Eye (tissue), 1 donor: ENCODE measurements around the gene HOOK1.
A peak's percentile ranks its signal among the peaks of the same experiment; 100 is the strongest.
"Not testable (repeated sequence)": the region's sequence is repeated elsewhere in the genome, so short reads cannot be mapped to it uniquely, and the experiment has no call there.

Experiments used
- DNase-seq: peaks from one replicate; pipeline ENCODE4 v3.0.0-alpha.2; 2015

HOOK1 gene

DNA sequence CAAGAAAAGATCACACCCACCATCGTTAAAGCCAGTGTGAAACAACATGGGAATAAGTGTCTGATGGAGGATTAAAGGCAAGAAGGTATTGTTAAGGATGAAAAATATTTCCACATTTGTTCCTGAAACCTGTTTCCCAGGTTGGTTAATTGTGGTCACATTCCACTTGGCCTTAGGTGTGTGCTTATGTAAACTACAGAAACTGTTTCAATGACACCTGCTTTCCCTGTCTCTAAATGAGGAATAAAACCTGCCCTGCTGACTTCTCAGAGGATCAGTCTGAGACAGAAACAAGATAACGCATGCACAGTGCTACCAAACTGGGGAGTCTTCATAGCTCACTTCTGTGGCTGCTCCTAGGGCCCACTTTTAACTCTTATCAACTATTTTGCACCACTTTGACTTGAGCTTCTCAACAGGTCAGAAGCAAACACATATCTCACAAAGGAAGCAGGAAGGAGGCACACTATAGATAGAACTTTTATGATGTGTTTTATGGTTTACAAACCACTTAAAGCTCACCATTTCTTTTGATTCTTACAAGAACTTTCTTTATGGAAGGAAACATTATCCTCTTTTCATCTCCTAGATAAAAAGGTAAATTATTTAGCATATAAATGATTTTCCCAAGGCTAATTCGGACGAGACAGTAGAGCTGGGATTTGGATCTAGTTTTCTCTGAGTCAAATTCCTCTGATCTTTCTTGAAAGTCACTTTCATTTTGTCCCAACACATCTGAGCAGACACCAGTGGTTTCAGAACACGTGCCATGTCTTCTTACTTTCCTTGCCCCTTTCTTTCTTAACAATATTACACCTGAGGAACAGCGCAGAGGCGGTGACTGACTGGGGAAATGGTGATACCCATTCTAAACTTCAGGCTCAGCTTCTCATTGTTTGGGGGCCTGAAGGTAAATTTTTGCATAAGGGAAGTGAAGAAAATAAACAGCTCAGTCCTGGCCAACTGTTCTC is 78.4 kb downstream of the HOOK1 start:
- DNase-seq, result no peak

DNA sequence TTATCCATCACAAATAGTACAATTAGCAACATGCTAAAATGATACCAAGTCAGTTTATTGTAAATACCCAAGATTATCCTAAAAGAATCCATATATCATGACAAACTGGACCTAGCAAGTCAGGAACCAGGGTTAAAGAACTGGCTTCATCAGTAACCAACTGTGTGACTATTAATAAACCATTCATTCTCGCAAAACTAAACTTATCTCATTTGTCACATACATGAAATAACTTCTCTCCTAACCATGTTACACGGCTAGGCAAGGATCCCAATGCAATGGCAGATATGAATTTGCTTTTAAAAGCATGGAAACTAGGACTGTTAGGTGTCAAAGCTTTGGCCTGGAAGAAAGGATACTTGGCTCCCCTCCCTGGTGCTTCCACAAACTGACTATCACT is 82.4 kb downstream of the HOOK1 start:
- no peak for DNase-seq

DNA sequence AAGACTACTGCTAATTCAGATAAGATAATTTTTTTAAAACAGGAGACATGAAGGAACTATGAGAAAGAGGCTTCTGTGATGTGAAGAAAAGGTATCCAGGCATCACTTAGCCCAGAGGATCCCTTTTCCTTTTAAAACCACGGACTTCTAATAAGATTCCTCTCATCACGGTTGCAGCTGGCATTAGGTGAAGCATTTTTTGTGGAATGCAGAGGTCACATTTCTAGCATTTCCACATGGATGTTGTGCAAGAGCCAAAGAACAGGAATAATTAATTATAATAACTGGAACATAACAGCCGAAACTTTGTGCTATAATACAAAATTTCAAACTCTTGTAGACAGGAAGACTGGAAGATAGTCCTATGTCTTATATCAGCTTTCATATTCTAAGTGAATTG is 84.2 kb downstream of the HOOK1 start:
- no peak for DNase-seq

DNA sequence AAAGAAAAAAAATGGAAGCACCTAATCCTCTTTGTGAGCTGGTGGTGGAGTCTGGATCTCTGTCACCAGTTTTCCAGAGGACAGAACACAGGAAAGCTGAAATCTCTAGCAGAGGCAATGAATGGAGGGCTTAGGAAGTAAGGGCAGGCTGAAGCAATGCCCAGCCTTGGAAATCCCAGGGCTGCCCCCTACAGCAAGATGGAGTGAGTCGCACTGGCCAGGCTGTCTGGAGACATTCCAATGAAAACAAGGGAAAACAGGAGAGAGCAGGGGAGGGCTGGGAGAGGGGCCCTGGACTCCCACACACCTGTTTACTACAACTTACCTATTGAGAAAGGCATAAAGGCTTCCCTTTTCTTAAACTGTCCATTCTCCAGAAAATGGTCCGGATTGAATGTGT is 85.9 kb downstream of the HOOK1 start:
- DNase-seq, result no peak

DNA sequence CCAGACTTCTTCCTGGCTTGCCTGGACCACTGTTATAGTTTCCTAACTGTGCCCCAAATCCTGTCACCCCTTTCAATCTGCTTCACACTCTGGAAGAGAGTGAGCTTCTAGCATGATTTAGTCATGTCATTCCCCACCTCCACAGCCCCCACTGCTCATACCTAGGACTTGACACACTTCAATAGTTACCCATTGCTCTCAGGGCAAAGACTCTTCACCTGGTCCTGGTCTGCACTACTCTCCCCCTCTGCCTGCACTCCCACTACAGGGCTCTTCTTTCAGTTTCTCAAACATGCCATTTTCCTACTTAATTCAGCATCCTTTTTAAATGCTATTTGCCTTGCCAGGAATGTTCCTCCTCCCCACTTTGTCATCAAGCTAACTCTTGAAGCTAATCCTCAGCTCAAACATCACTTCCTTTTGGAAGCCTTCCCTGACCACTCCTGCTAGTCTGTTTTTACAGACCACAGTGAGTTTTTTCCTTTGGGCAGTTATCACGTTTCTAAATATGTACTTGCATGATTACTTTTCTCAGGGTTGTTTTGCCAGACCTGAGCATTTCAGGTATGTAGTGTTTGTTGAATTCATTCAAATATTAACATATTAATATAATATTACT is 87.1 kb downstream of the HOOK1 start:
- DNase-seq, result no peak

DNA sequence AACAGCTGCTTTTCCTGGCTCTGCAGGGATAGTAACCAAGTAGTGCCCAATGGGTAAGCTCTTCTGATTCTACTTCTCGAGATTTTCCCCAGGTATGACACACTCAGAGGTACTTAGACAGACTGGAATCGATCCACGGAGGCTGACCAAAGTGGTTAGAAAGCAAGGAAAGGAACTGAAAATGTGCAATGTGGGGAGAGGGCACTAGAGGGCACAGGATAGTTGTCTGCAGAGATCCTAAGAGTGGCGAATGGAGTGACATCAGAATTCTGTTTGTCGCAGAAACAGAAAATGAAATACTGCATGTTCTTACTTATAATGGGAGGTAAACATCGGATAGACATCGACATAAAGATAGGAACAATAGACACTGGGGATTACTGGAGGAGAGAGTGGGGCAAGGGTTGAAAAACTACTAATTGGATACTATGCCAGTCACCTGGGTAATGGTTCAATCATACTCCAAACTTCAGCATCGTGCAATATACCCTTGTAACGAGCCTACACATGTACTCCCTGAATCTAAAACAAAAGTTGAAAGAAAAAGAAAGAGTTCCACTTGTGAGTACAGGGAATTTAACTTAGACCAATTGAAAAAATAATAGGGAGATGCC is 88.5 kb downstream of the HOOK1 start:
- DNase-seq, result peak; percentile 55

DNA sequence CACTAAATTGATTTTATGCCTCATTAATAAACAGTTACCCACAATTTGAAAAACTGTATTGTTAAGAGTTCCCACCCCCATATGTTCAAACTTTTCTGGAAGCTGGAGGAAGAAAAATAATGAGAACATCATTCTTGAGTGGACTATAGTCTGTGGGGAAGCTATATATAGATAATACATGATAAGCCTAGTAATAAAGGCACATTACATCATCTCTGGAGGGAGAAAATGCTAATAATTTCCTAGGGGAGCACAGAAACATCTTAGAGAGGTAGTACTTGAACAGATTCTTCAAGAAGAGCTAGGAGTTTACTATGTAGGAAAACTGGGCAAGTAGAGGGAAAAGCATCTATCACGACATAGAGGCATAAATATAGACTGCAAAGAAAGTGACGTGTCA is 92.2 kb downstream of the HOOK1 start:
- no peak for DNase-seq

DNA sequence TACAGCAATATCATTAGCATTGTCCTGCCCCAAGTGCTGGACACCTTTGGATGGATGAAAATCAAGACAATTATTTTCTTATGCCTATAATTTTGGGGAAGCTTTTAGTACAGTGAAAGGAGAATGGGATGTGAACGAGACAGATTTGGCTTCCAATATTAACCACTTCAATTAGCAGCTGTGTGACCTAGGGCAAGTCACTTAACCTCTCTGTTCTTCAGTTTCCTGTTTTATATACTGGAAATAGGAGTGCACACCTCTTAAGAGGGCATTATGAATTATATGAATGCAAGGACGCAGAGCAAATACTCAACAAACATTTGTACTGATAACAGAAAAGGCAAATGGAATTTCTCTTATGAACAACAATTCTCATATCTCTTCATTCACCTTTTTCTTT is 93.3 kb downstream of the HOOK1 start:
- no peak for DNase-seq

DNA sequence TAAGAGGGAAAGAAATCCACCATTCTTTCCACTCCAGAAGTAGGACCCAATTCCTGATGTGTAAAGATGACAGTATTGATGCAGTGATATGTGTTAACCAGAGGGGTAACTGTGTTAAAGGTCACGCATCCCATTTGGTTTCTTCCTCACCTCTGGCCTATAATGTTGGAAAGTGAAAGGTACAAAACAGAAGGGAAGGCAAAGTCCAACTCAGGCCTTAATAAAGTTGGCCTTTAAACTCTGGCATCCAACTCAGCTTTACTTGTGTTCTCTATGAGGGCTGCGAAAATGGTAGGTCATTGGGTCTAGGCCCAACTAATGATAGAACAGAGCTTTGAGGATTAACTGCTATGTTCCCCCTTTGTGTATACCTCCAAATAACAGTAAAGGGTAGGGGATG is 93.9 kb downstream of the HOOK1 start:
- DNase-seq, result no peak

DNA sequence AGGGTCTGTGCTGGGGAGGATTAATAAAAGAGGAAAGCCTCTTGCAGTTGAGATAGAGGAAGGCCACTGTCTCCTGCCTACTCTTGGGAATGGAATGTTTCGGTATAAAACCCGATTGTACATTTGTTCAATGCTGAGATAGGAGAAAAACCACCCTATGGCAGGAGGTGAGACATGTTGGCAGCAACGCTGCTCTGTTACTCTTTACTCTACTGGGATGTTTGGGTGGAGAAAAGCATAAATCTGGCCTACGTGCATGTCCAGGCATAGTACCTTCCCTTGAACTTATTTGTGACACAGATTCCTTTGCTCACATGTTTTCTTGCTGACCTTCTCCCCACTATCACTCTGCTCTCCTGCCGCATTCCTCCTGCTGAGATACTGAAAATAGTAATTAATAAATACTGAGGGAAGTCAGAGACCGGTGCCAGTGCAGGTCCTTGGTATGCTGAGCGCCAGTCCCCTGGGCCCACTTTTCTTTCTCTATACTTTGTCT is 100.1 kb downstream of the HOOK1 start:
- DNase-seq, result not testable (repeated sequence)

DNA sequence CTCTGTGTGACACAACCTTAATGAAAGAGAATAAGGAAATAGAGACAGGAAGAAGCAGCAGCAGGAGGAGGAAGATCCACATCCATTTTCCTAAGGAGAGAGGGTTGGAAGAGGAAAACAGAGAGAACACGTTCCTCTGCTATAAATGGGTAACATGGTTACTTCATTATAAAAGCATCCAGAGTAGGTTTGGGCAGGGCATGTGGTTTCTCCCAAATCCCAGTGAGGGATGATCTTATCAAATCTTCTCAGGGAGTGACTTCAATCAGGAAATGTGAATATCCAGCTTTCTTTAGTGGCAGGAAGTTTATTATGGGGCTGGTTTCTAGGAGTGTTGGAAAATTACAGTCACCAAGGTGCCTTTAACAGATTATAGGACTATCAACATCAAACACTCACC is 100.8 kb downstream of the HOOK1 start:
- no peak for DNase-seq

DNA sequence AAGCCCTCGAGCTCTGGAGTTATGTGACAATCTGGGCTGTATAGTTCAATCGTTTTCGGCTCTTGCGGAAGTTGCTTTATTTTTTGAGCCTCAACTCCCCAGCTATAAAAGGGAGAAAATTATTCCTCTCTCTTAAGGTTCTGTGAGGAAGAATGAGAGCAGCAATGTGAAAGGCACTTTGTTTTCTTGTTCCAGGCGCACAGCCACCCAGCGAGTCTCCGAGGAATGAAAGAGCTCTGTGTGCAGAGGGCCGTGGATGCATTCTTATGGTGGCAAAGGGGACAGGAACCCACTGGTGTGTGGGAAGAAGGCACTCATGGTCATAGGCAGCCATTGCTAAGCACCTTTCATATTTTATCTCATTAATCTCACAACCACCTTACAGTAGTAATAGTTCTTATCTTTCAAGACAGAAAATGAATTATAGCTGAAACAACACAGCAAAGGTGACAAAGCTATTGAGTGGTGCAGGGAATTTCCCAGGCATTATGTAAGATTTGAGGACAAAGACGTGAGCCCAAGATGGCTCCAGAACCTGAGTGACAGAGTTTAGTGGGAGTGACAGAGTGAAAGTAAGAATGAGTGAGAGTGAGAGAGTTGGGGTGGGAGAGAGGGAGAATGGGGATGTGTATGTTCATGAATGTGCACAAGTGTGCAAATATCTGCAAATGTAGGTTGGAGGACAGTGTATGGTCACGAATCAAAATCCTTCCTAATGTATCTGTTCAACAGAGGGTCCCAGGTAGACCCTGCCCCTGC is 102.5 kb downstream of the HOOK1 start:
- no peak for DNase-seq

DNA sequence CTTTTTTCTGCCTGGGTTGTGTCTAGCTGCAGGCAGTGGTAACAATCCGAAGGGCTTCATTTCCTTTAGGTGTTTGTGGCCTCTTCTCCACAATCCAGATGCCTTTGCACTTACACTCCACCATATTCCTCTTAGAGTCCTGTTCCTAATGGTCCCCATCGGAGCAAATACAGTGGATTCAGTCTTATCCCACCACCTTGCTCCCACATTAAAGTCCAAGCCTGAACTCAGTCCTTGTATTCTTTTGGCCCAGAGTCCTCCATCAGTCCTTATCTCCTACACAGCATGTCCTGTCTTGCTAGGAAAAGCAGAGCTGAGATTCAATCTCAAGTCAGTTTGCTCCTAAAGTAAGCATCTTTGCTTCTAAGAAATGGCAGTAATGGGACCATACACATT is 103.0 kb downstream of the HOOK1 start:
- DNase-seq, result no peak

DNA sequence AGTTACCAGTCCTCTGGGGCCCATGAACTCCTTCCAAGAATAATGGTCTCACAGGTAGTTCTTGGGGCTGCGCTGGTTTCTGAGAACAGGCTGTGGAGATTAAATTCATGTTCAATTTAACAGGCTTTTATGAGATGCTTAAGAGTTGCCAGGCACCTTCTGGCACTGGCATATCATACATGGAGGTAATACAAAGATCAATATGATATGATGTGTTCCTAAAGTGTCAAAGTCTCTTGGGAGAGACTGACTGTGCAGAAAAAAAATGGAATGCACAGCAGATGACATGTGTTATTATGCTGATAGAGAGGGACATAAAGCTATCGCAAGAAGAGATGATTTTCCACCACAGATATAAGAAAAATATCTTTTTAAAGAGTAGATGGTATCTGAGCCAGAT is 105.0 kb downstream of the HOOK1 start:
- peak; percentile 26 for DNase-seq

DNA sequence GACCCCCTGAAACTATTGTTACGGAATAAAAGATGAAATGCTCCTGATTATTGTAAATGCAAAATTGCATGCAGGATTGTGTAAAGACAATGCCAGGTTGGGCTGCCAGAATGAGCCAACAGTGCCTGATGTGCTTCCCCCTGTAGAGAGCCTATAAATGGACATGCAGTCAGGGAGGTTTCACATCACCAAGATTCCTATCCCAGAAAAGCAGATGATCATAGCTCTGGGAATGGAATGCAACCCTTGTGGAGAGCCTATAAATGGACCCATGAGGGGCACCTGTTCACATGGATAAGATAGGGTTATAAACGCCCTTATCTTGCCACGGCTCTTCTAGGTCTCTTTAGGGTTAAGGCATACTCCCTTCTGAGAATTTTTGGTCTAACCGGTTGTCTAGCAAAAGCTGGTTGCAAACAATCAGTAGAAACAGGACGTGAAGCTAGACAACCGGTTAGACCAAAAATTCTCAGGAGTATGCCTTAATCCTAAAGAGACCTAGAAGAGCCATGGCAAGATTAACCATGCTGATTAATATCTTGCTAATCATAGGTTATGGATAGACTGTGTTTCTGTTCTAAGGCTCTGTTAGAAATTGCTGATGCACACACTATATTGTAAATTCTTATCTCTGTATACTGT is 106.6 kb downstream of the HOOK1 start:
- DNase-seq, result not testable (repeated sequence)

DNA sequence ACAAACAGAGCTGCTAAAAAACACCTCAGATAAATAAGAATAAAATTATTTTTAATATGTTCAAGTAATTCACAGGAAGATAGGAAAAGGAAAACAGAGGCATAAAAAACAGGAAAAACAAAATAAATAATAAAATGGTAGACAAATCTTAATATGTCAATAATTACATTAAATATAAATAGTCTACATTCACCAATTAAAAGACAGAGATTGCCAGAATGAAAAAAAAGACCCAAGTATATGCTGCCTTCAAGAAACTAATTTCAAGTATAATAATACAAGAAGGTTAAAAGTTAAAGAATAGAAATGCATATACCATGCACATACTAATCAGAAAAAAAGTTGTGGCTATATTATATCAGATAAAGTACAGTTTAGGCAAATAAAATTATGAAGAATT is 109.9 kb downstream of the HOOK1 start:
- no peak for DNase-seq
